K562 (cell line): ENCODE measurements around the gene KBTBD3. TPM values are rescaled to one million over a fixed set of nuclear protein-coding genes. Genes with fewer than 3 reads are reported as not detected.

Experiments
- BRD4 ChIP-seq: fragments of 200-600 bp; sonication (generic); IDR thresholded peaks from 2 replicates; pipeline ENCODE4 v1.6.1; 2017; ENCODE audit warnings: inconsistent platforms
- BRF1 ChIP-seq: IDR thresholded peaks from 3 replicates; pipeline ENCODE4 v1.6.1; 2011; ENCODE audit warnings: borderline replicate concordance, mild to moderate bottlenecking; ENCODE audit not compliant: insufficient read length; ENCODE audit errors: extremely low read depth
- CAMTA2 ChIP-seq: fragments of 250-450 bp; sonication (Bioruptor Pico); conservative IDR thresholded peaks from 2 replicates; pipeline ENCODE4 v1.5.1; 2022
- E2F3 ChIP-seq: fragments of 250-450 bp; sonication (Bioruptor Pico); IDR thresholded peaks from 2 replicates; pipeline ENCODE4 v1.4.0; 2020; ENCODE audit warnings: mild to moderate bottlenecking
- ELK3 ChIP-seq: fragments of 450-650 bp; formaldehyde crosslinking; IDR thresholded peaks from 2 replicates; pipeline ENCODE4 v1.4.0; 2020; ENCODE audit warnings: mild to moderate bottlenecking
- FOXA3 ChIP-seq, 2 experiments: fragments of 450-650 bp in 1 of 2; sonication (generic) in 1 of 2; formaldehyde crosslinking; IDR thresholded peaks in 1 of 2; conservative IDR thresholded peaks in 1 of 2; 2 replicates each; pipeline versions ENCODE4 v1.4.0 to v1.8.0; 2020 to 2022; ENCODE audit warnings: mild to moderate bottlenecking in 2 of 2, missing genetic modification reagents in 1 of 2
- GATAD2A ChIP-seq: fragments of 450-650 bp; IDR thresholded peaks from 2 replicates; pipeline ENCODE4 v1.6.1; 2017
- HNRNPK ChIP-seq: fragments of 200-400 bp; formaldehyde crosslinking; IDR thresholded peaks from one replicate; pipeline ENCODE4 v1.6.1; 2018; ENCODE audit warnings: mild to moderate bottlenecking, low read depth, low read length; ENCODE audit not compliant: poor library complexity, severe bottlenecking
- KHSRP ChIP-seq: fragments of 450-650 bp; IDR thresholded peaks from 2 replicates; pipeline ENCODE4 v1.6.1; 2017
- MNT ChIP-seq, 2 experiments: fragments of 450-650 bp; conservative IDR thresholded peaks; 2 replicates each; pipeline ENCODE4 v1.6.1; 2017; ENCODE audit warnings: mild to moderate bottlenecking in 2 of 2, moderate library complexity in 2 of 2
- POLR2A ChIP-seq: fragments of 450-650 bp; conservative IDR thresholded peaks from 2 replicates; pipeline ENCODE4 v1.6.1; 2016
- PYGO2 ChIP-seq: fragments of 450-650 bp; IDR thresholded peaks from 2 replicates; pipeline ENCODE4 v1.6.1; 2016; ENCODE audit warnings: mild to moderate bottlenecking, missing genetic modification characterization, moderate library complexity, missing compliant biosample characterization
- THRA ChIP-seq: fragments of 450-650 bp; IDR thresholded peaks from 2 replicates; pipeline ENCODE4 v1.6.1; 2017; ENCODE audit warnings: mild to moderate bottlenecking, moderate library complexity
- ZBED1 ChIP-seq: IDR thresholded peaks from 2 replicates; pipeline ENCODE4 v1.6.1; 2014
- ZNF407 ChIP-seq: fragments of 450-650 bp; IDR thresholded peaks from 2 replicates; pipeline ENCODE4 v1.6.1; 2016; ENCODE audit warnings: low read depth
- ZNF644 ChIP-seq: fragments of 200-800 bp; sonication (Bioruptor generic); IDR thresholded peaks from 2 replicates; pipeline ENCODE4 v1.6.1; 2016; ENCODE audit warnings: low read depth, missing genetic modification characterization, missing compliant biosample characterization
- polyA plus RNA-seq, 8 experiments: library from polyadenylated mRNA; depleted of rRNA in 4 of 8; stranded (reverse) in 5 of 8; unstranded in 3 of 8; fragments of >200 nt; fragmentation: Nextera tagmentation in 2 of 8; fragmentation: Illumina TruSeq in 1 of 8; extraction: Ambion mirVana in 2 of 8; extraction: Trizol in 1 of 8; gene quantifications; 2 replicates each; pipeline versions ENCODE4 v1.2.1 to v1.2.3, GENCODE V29; 2011 to 2014; ENCODE audit warnings: inconsistent platforms in 1 of 8, missing spikeins in 1 of 8
- total RNA-seq, 7 experiments: library from RNA; depleted of rRNA in 6 of 7; stranded (reverse); fragments of >200 nt in 6 of 7; fragmentation: Illumina TruSeq in 2 of 7; extraction: Trizol in 2 of 7; gene quantifications; 2 replicates each; pipeline versions ENCODE4 v1.2.1 to v1.2.3, GENCODE V29; 2011 to 2021; ENCODE audit warnings: low replicate concordance in 1 of 7

The KBTBD3 gene
- total and polyA plus RNA-seq, 9 of the 15 experiments (the other 6 are each of a cell fraction or from before 2014, with no cell fraction given) = 4.2 to 31.2 (median 6.4) TPM

- no peak for TF ChIP-seq PYGO2 (tag)
- peak; percentile 73 for TF ChIP-seq POLR2A
- no peak for TF ChIP-seq BRF1
- no peak for TF ChIP-seq ZNF644 (tag)
- no peak for TF ChIP-seq KHSRP
- no peak for TF ChIP-seq CAMTA2 (CRISPR knock-in tag)
- no peak; the same call in 1 of the 2 replicates for TF ChIP-seq E2F3 (CRISPR knock-in tag)
- TF ChIP-seq FOXA3 (CRISPR knock-in tag; conservative IDR thresholded peaks at IDR 0.05 in 1 of 2, IDR thresholded peaks at IDR 0.05 in 1 of 2) = no peak
- TF ChIP-seq BRD4 = no peak
- 0 out of 4 replicates have a peak, but pooled peaks of 1 of the 2 experiments have one; percentile 56 for TF ChIP-seq MNT (conservative IDR thresholded peaks at IDR 0.05)
- no peak for TF ChIP-seq ZBED1
- no peak for TF ChIP-seq THRA
- no peak for TF ChIP-seq HNRNPK
- TF ChIP-seq GATAD2A = no peak
- TF ChIP-seq ZNF407 = no peak
- TF ChIP-seq ELK3 (CRISPR knock-in tag) = no peak
Measured at GRCh38 chr11:106021967-106022794, 55.0 kb downstream of the KBTBD3 start, which contains the start of gene MSANTD4 (continued).
